H1 (cell line): Measurements from ENCODE around the gene CD300A. TPM values are rescaled to one million over a fixed set of nuclear protein-coding genes. Genes with fewer than 3 reads are reported as not detected.

Experiments used
- ASH2L ChIP-seq: fragments of 200-600, 300-600 bp; sonication (generic); IDR thresholded peaks from one replicate; pipeline ENCODE4 v1.7.1; 2017; ENCODE audit warnings: low read length
- polyA plus RNA-seq, 7 experiments: library from polyadenylated mRNA; depleted of rRNA in 3 of 7; stranded (reverse) in 5 of 7; unstranded in 2 of 7; fragments of >200 nt in 5 of 7; fragments of 200-250 nt in 2 of 7; gene quantifications; 1 replicate in 5 of 7; 2 replicates in 1 of 7; 4 replicates in 1 of 7; pipeline versions ENCODE4 v1.2.1 to v1.2.3, GENCODE V29; 2011 to 2013; ENCODE audit warnings: missing spikeins in 2 of 7, mixed read lengths in 2 of 7
- total RNA-seq: library from RNA; stranded (reverse); fragmentation: NEBNext Ultra II Directional; extraction: Animal tissue kit (Norgen Biotek cat#: 25700); gene quantifications from 2 replicates; pipeline ENCODE4 v1.2.1, GENCODE V29; 2021

The CD300A gene
- total and polyA plus RNA-seq, 2 of the 8 experiments (the other 6 are each of a cell fraction or from before 2014, with no cell fraction given): 0.52 to 1.3 TPM

GRCh38 chr17:74522381-74523105 is 56.1 kb downstream of the CD300A start (continued):
- no peak for TF ChIP-seq ASH2L
